Measurements from ENCODE around the gene ZACN.
"Not testable (repeated sequence)": the region's sequence is repeated elsewhere in the genome, so short reads cannot be mapped to it uniquely, and the experiment has no call there.

Gene ZACN

GRCh38 chr17:76078860-76079534, at the start of gene ZACN:
Gene ZACN, plus strand, starts transcription at chr17:76079182. Its CDS starts 83 bp downstream, at chr17:76079265.
- no peak for DNase-seq

DNA sequence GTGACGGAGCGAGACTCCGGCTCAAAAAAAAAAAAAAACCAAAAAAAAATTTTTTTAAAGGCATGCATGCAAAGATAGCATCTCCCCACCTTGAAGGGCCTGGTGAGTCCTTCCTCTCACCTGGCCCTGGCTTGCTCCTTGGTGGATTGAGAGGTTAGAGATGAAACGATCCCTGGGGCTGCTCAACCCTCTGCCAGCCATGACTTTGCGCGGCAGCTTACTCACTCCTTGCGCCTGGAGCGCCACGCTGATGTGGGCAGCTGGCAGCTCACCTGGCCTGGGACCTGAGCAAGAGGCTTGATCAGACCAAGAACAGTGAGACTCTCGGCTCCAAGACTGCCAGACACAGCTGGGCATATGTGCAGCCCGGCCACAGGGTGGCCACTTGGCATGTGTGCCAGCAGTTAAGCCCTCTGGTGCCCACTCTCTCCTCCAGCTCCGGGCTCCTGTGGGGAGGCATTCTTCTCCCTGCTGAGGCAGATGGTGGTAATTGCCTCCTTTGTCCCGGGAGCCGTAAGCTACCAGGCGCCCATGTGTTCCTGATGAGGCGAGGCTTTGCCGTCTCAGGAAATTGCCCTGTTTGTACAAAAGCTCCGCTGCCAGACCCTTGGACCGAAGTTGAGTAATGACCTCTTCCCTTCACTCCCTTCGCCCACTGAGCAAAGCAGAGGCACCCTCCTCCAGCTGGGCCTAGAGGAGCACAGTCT, 46.8 kb upstream of the ZACN start:
- no peak for DNase-seq

DNA sequence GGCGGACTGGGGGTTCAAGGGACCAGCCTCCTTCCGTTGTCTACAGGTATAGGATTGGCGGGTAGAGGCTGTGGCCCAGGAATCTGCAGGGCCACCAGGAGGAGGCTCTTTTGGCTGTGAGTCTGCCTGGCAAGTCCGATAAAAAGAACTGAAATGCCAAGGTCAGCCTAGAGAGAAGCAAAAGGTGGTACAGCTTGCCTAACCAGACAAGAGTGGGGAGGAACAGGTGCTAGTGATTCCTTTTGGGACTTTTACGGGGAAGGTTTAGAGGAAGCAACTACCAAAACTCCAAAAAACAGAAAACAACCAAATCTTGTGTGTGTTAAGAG, 46.2 kb upstream of the ZACN start:
- DNase-seq: no peak

DNA sequence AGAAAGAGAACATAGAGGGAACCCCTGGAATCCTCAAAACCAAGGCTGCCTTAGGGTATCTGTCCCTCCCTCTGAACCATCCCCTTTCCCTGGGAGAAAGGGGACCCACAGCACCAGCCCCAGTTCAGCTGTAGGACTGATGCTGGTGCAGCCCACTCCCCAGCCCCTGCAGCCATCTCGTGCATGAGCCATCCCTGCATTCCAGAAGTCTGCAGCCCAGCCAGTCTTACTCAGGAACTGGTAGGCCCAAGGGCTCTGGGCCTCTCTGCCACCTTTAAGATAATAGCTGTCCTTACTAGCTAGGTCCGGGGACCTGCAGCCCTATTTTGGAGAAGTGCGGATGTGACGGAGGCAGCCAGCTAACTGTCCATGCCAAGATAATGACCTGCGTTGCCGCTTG, 45.8 kb upstream of the ZACN start:
- DNase-seq: no peak

DNA sequence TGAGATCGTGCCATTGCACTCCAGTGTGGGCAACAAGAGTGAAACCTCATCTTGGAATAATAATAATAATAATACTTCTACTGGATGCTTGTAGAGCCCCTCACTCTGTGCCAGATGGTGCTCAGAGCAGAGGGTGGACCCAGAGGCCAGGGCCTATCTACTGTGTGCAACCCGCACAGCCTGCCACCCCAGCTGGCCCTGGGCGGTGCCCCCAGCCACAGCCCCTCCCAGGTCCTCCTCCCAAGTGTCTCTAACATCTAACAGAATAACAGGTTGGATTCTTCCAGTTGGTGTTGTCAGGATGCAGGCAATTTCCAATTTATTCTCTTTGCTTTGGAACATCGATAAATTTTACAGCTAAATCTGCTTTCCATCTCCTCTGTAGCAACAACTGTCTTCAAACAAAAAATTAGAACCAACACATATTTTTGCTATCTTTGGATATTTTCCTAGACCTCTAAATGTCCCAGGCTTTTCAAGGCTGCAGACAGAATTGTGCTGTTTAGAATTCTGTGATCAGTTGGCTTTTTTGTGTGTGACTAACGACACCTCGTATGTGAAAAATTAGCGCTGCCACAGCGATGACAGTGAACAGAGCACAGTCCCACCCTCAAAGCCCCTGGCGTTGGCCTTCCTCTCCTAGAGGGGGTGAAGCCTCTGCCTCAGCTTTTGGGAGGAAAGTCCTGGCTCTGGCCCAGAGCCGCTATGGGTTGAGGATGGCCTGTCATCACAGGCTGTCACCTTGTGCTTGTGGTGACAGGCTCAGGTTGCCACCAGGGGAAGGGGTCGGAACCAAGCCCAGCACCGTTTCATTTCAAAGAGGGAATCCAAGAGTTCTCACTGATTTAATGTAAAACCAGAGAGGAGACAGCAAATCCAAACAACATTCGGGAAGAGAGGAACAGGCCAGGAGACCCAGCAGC, 44.3 kb upstream of the ZACN start:
- no peak for DNase-seq

GRCh38 chr17:76036497-76037261, 42.3 kb upstream of the ZACN start:
- no peak for DNase-seq

GRCh38 chr17:76038050-76038449, 40.9 kb upstream of the ZACN start:
- DNase-seq: no peak

GRCh38 chr17:76039121-76039520, 39.9 kb upstream of the ZACN start:
- DNase-seq: no peak

- no peak for DNase-seq
Observed at GRCh38 chr17:76040376-76040775, 38.6 kb upstream of the ZACN start.

GRCh38 chr17:76042868-76043267, 36.1 kb upstream of the ZACN start:
- not testable (repeated sequence) for DNase-seq

GRCh38 chr17:76044475-76045007, 34.4 kb upstream of the ZACN start:
- DNase-seq: not testable (repeated sequence)

DNA sequence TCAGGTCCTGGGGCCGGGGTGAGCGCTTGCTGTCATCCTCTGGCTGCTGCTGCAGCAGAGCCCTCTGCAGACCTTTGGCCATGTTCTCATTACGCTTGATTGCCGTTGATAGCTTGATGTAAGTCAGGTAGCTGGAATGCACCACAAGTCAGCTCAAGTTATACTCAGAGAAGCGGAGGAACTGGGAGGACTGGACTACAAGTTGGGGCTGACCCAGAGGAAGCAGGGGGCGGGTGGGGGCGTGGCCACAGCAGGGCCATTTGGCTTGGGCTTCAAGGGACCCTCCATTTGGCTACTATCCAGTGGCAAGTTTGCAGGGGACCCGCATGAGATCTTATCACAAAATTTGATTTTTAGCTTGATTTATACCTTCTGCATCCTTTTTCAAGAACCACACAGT, 32.9 kb upstream of the ZACN start:
- no peak for DNase-seq

DNA sequence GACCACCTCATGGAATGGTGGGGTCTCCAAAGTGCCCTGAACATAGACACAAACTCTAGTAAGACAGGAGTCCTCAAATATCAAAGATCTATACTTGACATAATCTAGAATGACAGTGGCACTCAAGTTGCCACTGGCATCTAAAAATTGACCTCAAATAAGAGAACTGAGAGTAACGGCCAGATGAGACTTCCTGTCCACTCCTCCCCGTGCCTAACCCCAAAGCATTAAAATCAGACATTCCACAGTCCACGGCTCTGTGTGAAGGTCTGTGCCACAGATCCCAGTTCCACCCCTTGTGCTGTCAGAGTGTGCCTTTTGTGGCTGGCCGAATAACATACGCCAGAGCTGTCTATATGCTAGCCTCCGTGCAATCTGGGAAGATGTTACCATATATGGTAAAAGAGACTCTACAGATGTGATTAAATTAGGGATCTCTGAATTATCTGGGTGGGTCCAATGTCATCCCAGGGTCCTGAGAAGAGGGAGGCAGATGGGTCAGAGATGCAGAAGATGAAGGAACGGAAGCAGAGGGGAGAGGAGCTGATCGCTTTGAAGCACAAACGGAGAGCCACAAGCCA, 30.9 kb upstream of the ZACN start:
- no peak for DNase-seq

DNA sequence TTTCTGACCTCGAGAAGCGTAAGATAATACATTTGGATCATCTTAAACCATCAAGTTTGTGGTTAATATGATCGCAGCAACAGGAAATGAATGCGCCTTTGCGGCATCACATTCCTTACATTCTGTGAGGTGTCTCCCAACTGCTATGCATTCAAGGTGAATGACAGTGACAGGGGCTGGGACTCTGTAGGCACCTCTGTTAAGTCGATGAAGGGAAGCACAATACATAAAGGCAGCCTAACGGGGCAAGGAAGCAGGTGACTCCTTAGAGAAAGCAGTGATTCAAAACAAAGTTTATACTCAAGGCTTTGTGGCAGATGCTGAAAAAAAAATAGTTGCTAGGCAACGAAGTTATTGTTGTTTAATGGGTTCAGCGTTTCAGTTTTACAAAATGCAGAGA, 30.3 kb upstream of the ZACN start:
- DNase-seq: no peak

DNA sequence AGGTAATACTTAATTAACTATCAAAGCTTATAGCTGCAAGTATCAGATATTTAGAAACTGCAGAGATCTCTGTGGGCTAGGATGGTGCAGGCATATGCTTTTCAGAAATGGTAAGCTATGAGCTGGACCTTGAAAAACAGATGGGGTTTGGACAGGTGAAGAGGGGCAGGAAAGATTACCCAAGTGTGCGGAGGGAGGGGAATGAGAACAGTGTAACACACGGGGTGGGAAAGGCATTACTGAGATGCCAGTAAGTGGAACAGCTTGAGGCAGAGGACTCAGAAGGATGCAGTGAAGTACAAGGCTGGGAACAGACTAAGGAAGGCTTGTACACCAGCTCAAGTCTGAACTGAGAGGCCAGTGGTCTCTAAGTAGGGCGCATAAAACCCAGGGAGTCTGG, 29.7 kb upstream of the ZACN start:
- no peak for DNase-seq

- DNase-seq: no peak
Observed at GRCh38 chr17:76049836-76050537, 29.0 kb upstream of the ZACN start.

DNA sequence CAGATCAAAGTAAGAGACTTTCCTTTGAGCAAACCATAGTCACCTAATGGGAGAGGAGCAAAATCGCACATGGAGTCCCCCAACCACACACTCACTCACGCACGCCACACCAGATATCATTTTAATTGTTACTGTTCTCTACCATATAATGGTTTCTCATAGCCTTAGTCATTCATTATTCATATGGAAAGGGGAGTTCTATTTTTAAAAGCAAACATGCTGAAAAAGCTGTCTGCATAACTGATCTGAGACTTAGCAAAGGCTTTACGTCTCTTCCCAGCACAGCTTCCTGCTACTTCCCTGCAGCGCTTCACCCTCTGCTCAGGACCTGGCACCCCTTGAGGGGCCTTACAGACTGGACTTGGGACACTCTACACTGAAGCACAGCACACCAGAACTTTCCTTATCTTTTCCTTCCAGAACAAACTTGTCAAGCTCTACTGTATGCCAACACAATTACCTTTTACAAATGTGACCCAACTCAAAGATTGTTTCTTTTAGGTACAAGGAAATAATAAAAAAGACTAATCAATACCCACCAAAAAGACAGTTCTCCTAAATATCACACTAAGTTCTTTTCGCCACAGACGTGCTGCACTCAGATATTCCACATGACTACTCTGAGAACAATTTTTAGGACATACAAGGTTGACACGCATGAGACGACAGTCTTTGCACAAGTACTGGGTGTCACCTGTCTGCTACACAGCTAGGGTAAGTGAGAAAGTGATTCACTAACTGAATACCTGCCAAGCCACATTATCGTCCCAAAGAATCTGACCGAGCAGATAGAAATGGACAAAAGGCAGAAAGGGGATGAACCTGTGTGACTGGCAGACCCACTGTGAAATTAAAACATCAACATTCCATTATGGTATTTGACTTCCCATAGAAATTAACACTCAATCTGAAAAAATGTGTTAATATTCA, 28.2 kb upstream of the ZACN start:
- DNase-seq: no peak

DNA sequence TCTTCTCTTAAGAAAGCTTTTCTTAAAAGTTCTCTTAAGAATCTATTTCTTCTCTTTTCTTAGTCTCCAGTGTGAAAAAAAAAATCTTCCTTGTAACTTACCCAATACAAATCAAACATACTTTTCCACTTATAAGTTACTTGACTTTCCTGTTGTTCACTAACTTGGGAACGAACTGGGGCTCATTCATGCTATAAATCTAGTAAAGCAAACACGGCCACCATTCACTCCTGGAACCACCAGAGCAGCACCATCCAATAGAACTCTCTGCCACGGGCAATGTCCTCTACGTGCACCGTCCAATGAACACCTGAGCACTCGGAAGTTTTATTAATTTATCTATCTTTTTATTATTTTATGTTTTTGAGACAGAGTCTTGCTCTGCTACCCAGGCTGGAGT, 27.4 kb upstream of the ZACN start:
- no peak for DNase-seq

DNA sequence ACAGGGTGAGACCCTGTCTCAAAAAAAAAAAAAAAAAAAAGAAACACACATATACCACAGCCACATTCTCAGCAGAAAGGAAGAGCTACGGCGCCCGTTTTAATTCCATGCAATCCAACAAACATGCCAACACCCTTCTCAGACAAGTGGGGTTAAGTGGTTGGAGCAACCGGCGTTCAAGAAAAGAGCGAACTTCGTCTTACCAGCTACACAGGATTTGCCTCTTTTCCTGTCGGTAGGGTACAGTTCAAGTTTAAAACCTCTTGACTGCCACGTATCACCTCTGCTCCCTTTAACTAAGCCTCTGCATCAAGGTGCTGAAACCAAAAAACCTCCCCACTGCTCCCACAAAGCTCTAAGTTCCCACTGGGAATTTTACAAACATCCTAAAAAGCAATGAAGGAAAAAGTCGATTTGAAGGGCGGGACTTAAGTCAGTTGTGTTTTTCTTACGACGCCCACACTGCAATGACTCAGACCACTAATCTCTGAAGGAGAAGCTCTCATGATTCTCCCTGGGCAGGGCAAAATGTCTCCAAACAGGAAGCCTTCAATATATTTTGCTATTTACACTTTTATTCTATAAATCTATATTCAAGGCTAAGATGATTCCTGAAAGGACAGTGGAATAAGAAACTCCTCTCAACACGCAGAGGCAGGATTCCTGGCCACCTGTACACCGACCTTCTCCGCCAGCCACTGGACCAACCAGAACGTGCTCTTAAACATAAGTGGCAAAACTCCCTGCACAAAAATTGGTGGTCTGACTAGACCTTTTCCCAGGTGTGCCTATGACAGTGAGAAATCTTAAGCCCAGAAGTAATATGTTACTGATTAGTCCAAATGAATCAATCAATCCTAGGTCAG, 25.5 kb upstream of the ZACN start:
- no peak for DNase-seq

- DNase-seq: no peak
Observed at GRCh38 chr17:76054112-76054476, 24.9 kb upstream of the ZACN start.
